RKO (cell line): ENCODE data around the gene LRRC28.
A peak's percentile ranks its signal among the peaks of the same experiment; 100 is the strongest.

ENCODE experiments used
- DNase-seq: peaks from one replicate; pipeline ENCODE4 v3.0.0-alpha.2; 2016; ENCODE audit warnings: low spot score

Gene LRRC28

GRCh38 chr15:99416191-99417188, 165.2 kb downstream of the LRRC28 start:
- no peak for DNase-seq

- no peak for DNase-seq
These were observed 169.9 kb downstream of the LRRC28 start for GRCh38 chr15:99421172-99421656.

GRCh38 chr15:99421758-99422157, 170.5 kb downstream of the LRRC28 start:
- no peak for DNase-seq

GRCh38 chr15:99423186-99424130, 172.2 kb downstream of the LRRC28 start:
- DNase-seq, result no peak

GRCh38 chr15:99424131-99424571, 172.9 kb downstream of the LRRC28 start:
- DNase-seq, result no peak

- peak; percentile 22 for DNase-seq
These were observed 173.8 kb downstream of the LRRC28 start for GRCh38 chr15:99424978-99425656.

- no peak for DNase-seq
These were observed 174.5 kb downstream of the LRRC28 start for GRCh38 chr15:99425657-99426301.

- no peak for DNase-seq
These were observed 175.3 kb downstream of the LRRC28 start for GRCh38 chr15:99426431-99427105.

- no peak for DNase-seq
These were observed 175.9 kb downstream of the LRRC28 start for GRCh38 chr15:99427210-99427609.

- no peak for DNase-seq
These were observed 176.5 kb downstream of the LRRC28 start for GRCh38 chr15:99427668-99428361.

- no peak for DNase-seq
These were observed 178.4 kb downstream of the LRRC28 start for GRCh38 chr15:99429681-99430081.

GRCh38 chr15:99430881-99431401, 179.7 kb downstream of the LRRC28 start:
- no peak for DNase-seq

- no peak for DNase-seq
These were observed 180.4 kb downstream of the LRRC28 start for GRCh38 chr15:99431661-99432091.

- no peak for DNase-seq
These were observed 181.2 kb downstream of the LRRC28 start for GRCh38 chr15:99432271-99433025.

GRCh38 chr15:99433026-99433756, 181.9 kb downstream of the LRRC28 start:
- no peak for DNase-seq

GRCh38 chr15:99433757-99434450, 182.6 kb downstream of the LRRC28 start:
- no peak for DNase-seq

GRCh38 chr15:99434506-99435112, 183.3 kb downstream of the LRRC28 start:
- no peak for DNase-seq
